NCI-H128 (cell line): ENCODE measurements around the gene PSMC3IP.

Experiments used
- DNase-seq: peaks from one replicate; lab custom pipeline; 2025; ENCODE audit not compliant: unreplicated experiment; lab: John Stamatoyannopoulos, UW

The PSMC3IP gene

DNA sequence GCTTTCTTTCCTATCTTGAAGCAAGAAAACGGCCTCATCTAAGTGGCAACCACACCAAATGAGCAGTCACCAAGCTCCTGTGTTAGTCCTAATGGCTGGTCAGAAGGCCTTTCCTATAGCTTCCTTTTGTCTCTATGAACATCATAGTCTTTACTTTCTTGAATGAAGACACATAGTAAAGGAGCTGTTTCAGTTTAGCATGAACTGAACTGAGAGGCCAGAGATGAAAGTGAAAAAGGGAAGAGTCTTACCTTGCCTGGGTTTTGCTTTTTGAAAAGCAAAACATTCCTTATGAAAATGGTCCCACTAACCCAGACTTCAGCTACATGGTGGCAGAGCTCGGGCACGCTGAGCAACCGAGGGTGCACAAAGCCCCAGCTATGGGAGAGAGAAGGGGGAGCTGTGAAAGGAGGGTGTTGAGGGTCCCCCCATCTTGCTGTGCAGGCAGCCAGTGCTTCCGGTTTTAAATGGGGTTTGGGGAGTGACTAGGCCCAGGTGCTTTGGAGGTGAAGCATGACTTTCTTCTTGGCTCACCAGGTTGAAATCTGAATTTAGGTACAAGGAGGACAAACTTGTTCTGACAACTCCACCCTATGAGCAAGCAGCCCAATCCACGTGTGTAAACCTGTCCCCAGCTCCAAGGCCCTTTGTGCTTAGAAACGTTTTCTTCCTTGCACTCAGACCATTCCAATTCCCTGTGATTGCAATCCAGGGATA is 9.1 kb upstream of the PSMC3IP start:
- DNase-seq: no peak

DNA sequence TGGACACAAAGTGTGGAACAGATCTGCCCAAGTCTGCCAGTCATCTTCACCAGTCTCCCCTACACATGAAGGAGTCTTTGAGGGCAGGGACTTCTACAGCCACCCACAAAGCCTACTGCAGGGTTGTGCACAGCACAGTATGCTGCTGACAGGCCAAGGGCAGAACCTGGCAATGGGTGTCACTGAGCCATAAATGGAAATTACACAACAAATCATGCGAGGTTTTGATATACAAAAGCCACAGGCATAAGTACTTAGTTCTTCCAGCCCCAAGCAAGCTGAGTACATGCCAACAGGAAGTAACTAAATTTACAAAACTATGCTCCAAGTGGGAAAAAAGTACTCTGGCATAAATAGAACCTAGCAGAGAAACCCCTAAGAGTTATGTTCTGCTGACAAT is 7.8 kb upstream of the PSMC3IP start:
- DNase-seq: no peak

DNA sequence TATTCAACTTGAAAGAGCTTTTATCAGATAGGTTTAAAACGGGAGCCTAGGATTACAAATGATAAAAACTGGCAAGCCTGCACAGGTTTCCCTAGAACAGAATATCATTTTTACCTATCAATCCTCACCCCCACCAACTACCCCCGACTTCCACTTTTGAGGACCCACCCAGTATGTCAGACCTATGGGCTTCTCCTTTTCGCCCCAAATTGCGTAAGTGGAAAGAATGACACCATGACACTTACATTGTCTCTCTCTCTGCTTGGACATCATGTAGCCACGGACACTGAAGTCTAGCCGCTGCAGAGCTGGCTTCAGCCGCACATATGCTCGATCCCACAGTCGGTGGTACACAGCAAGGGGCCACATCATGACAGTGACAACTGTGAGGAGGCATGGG is 7.4 kb upstream of the PSMC3IP start:
- DNase-seq: no peak

DNA sequence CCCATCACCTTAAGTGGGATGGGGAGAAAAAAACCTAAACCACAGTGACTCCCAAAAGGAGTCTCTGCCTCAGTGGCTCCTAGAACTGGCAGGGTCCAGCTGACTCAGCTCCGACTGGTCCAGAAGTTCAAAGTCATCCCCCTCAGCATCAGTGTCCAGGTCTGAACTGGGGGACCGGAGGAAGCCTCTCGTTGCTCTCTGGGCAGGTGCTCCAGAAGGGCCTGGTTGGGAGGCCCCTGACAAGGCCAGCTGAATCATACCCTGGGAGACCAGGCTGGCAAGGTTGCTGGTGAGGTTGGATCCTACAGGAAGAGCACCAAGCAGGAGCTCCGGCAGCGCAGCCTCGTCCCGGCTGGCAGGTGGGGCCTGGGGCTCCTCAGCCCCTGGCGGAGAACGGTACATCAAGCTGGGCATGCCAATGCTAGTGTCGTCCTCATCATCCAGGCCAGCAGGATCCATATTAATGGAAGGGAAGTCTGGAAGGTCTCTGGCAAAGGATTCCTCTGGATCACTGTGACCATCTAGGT is 4.3 kb upstream of the PSMC3IP start:
- no peak for DNase-seq

DNA sequence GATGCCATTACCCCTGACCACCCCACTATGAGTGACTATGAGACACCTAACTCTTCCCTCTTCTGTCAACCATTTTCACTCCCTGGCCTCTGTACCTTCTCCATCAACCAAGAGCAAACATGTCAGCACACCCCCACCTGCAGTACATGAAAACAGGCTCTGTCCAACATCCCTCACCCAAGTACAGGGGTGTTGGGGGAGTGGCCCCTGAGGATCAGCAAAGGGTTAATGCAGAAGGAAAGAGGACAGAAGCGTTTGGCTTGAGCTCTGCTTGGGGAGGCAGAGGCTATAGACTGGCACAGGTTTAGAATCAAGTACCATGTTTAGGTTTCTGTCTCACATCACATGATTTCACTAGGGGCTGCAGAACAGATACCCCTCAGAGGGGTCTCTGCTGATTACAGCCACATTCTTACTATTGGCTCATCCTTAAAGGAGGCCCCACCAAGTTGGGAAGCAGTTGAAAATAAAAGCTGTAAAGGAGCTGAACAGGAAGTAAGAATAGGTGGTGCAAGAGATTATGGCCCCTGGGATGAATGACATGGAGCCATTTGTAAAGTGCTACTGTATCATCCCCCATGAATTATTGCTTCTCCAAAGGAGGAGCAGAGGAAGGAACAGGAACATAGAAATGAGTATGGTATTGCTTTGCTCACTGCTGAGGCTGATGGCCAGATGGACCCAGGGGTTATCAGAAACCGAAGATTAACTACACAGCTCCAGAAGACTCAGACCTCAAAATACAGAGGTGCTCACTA is 2.4 kb upstream of the PSMC3IP start:
- no peak for DNase-seq

DNA sequence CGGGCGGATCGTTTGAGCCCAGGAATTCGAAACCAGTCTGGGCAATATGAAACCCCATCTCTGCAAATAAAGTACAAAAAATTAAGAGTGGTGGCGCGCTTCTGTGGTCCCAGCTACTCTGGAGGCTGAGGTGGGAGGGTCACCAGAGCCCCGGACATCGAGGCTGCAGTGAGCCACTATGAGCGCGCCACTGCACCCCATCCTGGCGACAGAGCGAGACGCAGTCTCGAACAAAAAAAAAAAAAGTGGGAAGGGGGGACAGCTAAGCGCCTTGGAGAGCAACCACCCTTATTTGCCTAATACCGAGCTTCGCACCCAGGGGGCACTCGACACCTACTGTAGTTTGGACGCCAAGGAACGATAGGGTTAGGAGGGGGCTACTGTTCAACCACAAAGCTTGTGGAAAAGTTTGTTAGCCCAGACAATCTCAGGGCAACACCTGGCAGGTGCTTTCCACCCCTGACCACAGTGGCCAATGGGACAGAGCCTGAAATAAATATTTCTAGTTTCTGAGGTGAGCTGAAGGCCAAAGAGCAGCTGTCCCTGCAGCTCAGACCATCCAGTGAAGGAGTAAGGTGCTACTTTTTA is 847 bp upstream of the PSMC3IP start:
- peak; percentile 27 for DNase-seq

DNA sequence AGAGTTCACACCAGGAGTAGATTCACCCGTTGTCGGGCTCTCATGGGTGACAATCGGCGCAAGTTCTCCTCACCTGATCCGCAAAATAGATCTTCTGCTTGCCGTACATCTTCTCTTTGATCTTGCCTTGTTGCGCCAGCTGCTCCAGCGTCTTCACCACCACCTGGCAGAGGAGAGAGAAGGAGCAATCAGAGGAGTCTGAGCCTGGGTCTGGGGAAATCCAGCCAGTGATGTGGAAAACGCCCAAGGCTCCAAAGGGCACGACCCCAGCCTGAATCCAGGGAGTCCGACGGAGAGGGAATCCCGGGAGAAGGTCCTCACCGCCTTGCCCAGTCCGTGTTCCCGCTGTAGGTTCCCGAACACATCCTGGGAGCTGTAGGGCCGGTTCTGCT is 393 bp downstream of the PSMC3IP start:
- no peak for DNase-seq

DNA sequence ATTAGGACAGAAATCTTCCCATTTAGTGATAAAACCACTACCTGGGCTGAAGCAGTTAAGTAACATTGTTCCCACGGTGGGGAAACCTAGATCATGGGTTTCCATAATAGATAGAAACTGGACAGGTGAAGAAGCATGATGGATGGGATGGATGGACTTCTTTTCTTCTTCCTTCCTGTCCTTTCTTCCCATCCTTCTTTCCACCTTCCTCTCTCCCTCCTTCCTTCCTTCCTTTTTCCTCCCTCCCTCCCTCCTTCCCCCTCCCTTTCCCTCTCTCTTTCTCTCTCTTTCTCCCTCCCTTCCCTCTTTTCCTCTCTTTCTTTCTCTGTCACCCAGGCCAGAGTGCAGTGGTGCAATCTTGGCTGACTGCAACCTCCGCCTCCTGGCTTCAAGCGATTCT is 3.1 kb downstream of the PSMC3IP start:
- no peak for DNase-seq

DNA sequence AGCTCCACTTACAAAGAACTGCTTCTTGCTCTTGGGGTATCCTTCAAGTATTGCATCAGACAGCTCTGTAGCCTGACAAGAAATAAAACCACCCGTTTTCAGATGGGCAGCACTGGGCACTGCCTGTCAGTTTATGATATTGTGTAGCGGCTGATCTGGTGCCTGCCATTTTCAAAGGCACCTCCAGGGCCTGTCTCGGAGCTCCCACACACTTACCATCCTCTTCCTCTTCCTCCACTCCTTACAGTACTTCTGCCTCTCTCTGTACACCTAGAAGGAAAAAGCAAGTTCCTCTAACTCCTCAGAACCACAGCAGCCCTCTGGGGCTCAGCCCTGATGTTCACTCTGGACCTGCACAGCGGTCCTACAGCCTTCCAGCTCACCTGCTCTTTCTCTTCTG is 4.4 kb downstream of the PSMC3IP start:
- DNase-seq: no peak

DNA sequence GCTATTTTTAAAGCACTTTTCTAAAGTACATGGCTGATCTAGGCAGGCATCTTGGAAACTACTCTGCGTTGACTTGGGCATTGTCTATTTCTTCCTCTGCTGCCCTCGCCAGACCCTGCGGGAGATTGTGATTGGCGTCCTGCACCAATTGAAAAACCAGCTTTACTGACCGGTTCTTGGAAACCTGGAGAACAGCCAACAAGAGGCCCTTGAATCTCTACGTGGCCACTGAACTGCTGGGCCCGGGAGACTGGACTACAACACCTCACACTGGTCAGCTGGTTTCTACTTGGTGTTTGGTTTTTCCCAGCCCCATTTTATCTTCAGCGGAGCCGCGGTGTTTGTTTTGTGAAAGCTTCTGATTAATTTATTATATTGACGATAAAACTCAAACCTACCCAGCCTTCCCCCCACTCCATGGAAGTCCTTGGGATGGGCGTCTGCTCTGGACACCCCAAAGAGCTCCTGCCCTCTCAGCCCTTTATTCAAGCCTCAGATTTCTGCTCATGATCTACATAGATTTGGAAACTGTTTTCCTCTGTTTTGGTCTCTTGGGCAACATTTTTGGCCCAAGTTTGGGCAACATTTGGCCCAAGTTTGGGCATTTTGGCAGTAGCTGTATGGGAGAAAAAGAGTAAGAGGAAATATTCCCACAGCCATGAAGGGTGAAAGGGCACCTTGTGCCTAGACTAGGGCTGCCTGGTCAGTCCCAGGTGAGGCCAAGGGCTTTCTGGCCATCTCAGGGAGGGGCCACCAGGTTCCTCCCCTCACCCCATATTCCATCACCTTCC is 5.9 kb downstream of the PSMC3IP start:
- DNase-seq: no peak

DNA sequence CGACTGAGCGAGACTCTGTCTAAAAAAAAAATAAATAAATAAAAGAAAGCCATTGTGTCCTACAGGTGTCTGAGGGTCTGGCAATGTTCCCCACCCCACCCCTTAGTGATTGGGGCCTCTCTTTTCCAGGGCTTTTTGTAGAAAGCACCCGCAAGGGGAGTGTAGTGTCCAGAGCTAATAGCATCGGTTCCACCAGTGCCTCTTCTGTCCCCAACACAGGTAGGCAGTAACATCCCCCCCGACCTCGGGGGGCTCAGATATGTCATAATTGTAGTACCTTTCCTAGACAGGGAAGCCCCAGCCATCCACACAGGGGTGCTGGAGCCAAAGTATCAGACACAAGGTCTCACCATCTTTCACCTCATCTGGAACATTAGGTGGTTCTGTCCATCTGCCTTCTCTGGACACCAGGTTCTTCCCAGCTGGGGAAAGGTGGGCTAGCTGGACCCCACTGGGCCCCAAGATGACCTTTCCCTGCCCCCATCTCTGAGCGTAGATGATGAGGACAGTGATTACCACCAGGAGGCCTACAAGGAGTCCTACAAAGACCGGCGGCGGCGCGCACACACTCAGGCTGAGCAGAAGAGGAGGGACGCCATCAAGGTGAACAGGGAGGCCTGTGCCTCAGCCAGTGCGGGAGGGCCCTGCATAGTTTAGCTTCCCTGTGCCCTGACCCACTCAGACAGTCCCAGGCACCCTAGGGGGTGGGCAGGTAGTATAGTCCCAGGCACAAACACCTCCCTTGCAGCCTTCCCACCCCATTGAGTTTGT is 9.0 kb downstream of the PSMC3IP start:
- DNase-seq: no peak

DNA sequence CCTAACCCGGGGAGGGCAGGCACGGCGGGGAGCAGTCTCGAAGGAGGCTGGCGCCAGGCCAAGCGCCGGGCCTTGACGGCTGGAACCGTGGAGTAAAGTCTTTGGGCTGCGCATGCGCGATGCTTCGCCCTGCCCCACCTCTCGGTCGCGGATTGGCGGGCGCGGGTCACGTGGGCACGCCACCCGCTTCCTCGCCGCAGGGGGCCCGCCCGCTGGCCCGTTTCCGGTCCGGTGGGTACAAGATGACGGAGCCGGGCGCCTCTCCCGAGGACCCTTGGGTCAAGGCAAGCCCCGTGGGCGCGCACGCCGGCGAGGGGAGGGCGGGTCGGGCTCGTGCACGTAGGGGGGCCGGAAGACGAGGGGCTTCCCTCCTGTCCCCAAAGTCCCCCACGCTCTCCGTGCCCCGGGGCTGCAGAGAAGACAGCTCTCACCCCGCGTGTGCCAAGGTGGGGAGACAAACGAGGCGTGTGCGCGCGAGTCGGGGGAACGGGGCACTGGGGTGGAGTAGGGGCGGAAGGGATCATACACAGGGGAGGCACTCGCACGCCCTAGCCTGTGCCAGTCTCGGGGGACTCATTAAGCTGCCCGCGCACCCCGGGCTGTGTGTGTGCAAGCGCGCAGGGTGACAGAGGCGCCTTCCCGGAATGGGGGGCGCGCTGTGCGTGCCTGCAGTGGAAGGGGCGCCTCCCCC is 10.5 kb downstream of the PSMC3IP start, which contains the start of gene MLX:
Gene MLX, plus strand, starts transcription at position 218 of the 691 bp plus-strand sequence. Its CDS starts 25 bp downstream, at position 243.
- peak; percentile 74 for DNase-seq

DNA sequence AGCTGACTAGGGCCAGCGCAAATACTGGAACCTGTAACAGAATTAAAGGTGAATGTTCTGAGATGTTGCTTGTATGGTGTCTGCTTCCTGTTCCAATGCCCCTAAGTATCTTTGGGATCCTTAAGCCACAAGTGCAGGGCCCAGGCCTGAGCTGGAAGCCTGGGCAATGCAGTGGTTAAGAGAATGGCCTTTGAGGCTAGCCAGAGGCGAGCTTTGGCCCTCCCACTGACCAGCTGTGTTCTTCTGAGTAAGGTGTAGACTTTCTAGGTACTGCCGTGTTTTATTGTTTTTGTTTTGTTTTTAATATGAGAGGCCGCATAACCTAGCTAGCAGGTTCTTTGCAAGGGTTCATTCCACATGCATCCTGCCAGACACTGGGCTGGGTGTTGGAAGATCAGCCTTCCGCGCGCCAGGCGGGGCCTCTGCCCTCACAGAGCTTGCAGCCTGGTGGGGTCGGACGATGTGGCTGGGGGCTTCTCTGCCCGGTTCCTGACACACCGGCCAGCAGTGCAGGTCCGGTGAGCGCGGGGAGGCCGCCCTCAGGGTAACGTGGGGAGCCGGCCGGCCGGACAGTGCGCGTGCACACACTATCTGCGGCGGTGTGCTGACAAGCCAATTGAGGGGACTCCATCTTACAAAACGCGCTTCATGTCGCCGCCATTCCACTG is 11.2 kb downstream of the PSMC3IP start:
- no peak for DNase-seq

DNA sequence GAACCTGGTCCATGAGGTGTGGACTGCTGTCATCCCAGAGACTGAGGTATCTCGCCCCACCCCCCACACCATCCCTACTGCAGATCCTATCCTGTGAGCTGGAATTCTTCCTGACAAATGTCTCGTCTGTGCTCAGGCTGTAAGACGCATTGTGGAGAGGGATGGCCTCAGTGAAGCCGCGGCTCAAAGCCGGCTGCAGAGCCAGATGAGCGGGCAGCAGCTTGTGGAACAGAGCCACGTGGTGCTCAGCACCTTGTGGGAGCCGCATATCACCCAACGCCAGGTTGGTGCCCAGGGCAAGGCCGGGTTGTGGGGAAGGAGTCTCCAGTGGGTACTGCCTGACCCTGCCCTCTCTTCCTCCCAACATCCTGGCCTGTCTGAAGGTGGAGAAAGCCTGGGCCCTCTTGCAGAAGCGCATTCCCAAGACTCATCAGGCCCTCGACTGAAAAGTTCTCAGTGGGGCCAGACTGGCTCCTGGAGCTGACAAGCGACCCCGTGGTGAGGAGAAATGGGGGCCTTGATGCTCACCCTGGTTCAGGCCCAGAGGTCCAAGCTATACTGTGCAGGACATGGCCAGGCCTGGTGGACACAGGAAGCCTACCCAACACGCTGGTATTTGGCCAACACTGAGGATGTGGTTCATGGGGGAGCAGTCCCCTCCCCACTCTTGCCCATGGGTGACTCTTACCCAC is 11.9 kb downstream of the PSMC3IP start:
- no peak for DNase-seq

DNA sequence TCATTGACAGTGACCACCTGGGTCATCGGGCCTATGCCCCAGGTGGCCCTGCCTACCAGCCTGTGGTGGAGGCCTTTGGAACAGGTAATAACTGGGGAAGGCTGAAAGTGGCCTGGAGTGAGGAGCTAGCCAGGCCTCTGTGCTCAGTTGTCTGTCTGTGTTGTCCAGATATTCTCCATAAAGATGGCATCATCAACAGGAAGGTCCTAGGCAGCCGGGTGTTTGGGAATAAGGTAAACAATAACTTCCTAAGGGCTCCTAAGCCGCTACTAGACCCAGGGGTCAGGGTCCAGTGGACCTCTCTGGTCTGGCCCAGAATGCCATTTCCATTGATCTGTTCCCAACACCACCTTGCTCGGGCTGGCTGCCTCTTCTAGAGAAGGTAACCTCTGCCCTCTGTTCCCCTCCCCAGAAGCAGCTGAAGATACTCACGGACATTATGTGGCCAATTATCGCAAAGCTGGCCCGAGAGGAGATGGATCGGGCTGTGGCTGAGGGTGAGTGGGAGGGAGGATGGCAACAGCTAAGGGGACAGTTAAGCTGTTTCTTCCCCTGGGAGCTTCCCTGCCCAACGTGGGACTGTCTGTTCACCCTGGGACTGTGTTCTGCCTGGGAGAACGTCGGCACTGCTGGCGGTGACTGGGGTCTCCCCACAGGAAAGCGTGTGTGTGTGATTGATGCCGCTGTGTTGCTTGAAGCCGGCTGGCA is 12.6 kb downstream of the PSMC3IP start:
- no peak for DNase-seq

DNA sequence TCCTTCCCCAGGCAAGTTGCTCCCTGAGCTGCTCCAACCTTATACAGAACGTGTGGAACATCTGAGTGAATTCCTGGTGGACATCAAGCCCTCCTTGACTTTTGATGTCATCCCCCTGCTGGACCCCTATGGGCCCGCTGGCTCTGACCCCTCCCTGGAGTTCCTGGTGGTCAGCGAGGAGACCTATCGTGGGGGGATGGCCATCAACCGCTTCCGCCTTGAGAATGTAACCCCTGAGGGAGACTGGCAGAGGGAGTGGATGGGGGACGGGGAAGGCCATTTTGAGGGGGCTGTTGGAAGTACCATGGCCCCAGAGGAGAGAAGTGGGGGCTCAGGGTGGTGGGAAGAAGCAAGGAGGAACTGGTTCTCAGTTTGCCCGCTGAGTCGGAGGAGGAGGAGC is 13.6 kb downstream of the PSMC3IP start:
- no peak for DNase-seq

DNA sequence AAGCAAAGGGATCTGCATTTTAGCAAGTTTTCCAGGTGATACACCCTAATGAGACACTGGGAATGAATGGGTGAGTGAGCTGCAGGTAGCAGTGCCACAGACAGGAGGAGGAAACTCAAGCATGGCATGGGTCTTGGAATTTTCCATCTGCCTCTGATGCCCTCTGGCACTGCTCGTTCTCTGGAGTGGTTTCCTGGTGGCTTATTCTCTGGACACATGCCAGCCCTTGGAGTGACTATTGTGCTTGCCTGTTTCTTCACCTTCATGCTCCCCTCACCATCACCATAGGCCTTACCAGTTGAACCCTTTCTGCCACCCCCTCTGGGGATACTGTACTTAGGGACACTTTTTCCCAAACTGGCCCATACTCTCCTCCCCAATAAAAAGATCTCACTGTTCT is 14.0 kb downstream of the PSMC3IP start:
- DNase-seq: no peak

DNA sequence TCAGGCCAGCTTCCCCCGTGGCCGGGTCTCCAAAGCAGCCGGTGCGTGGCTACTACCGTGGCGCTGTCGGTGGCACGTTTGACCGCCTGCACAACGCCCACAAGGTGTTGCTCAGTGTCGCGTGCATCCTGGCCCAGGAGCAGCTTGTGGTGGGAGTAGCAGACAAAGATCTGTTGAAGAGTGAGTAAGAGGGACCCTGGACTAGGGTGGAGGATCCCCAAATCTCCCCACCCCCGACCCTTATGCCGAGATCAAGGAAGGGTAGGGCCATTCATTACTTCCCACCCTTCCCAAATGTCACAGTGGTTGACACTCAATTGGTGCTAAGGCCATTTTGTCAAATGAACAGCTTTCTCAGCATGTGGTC is 14.4 kb downstream of the PSMC3IP start:
- no peak for DNase-seq
